Ishikawa (cell line): ENCODE results near the gene DENND5A.

Experiments used
- CEBPB ChIP-seq: IDR thresholded peaks from 2 replicates; pipeline ENCODE4 v1.6.1; 2012
- CREB1 ChIP-seq: IDR thresholded peaks from 2 replicates; pipeline ENCODE4 v1.6.1; 2012; ENCODE audit warnings: low read depth
- EGR1 ChIP-seq: IDR thresholded peaks from 2 replicates; pipeline ENCODE4 v1.6.1; 2012
- EP300 ChIP-seq: IDR thresholded peaks from 2 replicates; pipeline ENCODE4 v1.6.1; 2012; ENCODE audit warnings: borderline replicate concordance
- FOXM1 ChIP-seq: IDR thresholded peaks from 2 replicates; pipeline ENCODE4 v1.6.1; 2012; ENCODE audit warnings: low read depth, borderline replicate concordance
- MAX ChIP-seq: IDR thresholded peaks from 2 replicates; pipeline ENCODE4 v1.6.1; 2012
- NFIC ChIP-seq: IDR thresholded peaks from 2 replicates; pipeline ENCODE4 v1.6.1; 2012
- RAD21 ChIP-seq: IDR thresholded peaks from 2 replicates; pipeline ENCODE4 v1.6.1; 2012; ENCODE audit warnings: low read depth
- TAF1 ChIP-seq: IDR thresholded peaks from 2 replicates; pipeline ENCODE4 v1.6.1; 2012; ENCODE audit warnings: low read depth, mild to moderate bottlenecking
- TCF12 ChIP-seq: IDR thresholded peaks from 2 replicates; pipeline ENCODE4 v1.6.1; 2012; ENCODE audit warnings: low read depth
- TEAD4 ChIP-seq: IDR thresholded peaks from 2 replicates; pipeline ENCODE4 v1.6.1; 2012
- USF1 ChIP-seq: IDR thresholded peaks from 2 replicates; pipeline ENCODE4 v1.6.1; 2012
- YY1 ChIP-seq: IDR thresholded peaks from 2 replicates; pipeline ENCODE4 v1.6.1; 2012; ENCODE audit warnings: low read depth
- ZBTB7A ChIP-seq: IDR thresholded peaks from 2 replicates; pipeline ENCODE4 v1.6.1; 2012; ENCODE audit warnings: low read depth
- TF ChIP-seq, protein P1 (sequence below): IDR thresholded peaks from 2 replicates; pipeline ENCODE4 v1.6.1; 2012; ENCODE audit warnings: low read depth, mild to moderate bottlenecking

DENND5A gene

DNA sequence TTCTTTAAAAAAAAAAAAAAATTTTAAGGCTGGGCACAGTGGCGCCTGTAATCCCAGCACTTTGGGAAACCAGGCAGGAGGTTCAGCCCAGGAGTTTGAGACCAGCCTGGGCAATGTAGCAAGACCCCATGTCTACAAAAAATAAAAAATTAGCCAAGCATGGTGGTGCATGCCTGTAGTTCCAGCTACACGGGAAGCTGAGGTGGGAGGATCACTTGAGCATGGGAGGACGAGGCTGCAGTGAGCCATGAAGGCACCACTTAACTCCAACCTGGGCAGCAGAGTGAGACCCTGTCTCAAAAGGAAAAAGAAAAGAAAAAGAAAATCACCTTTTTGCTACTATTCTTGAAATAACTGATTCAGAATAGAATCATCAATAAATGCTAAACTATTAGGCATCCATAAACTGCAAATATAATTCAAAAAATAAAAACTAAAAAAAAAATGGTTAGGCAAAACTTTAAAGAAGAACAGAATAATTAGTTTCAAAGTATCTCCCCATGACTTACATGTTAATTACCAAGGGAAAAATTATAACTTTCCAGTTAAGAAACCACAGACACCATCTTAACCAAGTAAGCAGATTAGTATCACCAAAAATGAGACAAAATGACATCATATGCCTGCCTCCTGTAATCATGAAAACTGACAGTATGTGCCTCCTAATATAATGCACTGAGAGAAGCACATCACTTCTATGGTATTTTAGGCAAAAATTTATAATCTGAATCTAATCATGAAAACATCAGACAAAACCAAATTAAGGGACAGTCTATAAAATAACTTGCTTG, 63.6 kb downstream of the DENND5A start:
- TF ChIP-seq ZBTB7A (no peak), CEBPB (no peak), MAX (no peak), CREB1 (no peak), TAF1 (no peak), YY1 (no peak), EGR1 (no peak), FOXM1 (no peak), TEAD4 (no peak), USF1 (no peak), EP300 (no peak), TCF12 (no peak), RAD21 (no peak), NFIC (no peak)
- TF ChIP-seq, protein P1, sequence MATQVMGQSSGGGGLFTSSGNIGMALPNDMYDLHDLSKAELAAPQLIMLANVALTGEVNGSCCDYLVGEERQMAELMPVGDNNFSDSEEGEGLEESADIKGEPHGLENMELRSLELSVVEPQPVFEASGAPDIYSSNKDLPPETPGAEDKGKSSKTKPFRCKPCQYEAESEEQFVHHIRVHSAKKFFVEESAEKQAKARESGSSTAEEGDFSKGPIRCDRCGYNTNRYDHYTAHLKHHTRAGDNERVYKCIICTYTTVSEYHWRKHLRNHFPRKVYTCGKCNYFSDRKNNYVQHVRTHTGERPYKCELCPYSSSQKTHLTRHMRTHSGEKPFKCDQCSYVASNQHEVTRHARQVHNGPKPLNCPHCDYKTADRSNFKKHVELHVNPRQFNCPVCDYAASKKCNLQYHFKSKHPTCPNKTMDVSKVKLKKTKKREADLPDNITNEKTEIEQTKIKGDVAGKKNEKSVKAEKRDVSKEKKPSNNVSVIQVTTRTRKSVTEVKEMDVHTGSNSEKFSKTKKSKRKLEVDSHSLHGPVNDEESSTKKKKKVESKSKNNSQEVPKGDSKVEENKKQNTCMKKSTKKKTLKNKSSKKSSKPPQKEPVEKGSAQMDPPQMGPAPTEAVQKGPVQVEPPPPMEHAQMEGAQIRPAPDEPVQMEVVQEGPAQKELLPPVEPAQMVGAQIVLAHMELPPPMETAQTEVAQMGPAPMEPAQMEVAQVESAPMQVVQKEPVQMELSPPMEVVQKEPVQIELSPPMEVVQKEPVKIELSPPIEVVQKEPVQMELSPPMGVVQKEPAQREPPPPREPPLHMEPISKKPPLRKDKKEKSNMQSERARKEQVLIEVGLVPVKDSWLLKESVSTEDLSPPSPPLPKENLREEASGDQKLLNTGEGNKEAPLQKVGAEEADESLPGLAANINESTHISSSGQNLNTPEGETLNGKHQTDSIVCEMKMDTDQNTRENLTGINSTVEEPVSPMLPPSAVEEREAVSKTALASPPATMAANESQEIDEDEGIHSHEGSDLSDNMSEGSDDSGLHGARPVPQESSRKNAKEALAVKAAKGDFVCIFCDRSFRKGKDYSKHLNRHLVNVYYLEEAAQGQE, result no peak

DNA sequence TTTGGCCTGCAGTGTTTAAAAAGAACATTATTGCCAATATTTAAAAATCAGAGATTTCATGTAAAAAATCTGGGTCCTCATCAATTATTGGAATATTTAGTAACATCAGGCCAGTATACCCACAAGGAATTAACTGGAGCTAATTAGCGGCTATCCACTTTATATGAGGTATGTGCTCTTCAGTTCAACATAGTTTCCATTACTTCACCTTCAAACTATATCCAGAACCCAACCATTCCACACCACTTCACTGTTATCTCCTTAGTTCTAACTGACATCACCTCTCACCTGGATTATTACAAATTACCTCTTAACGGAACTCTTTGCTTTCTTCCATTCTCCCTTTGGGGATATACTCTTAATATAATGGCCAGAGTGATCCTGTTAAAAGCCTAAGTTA, 64.7 kb downstream of the DENND5A start:
- no peak for TF ChIP-seq YY1
- TF ChIP-seq, protein P1, result no peak
- no peak for TF ChIP-seq EP300
- no peak for TF ChIP-seq NFIC
- no peak for TF ChIP-seq CEBPB
- TF ChIP-seq TAF1, result no peak
- TF ChIP-seq USF1, result no peak
- no peak for TF ChIP-seq TEAD4
- no peak for TF ChIP-seq TCF12
- TF ChIP-seq MAX, result no peak
- no peak for TF ChIP-seq RAD21
- no peak for TF ChIP-seq EGR1
- TF ChIP-seq FOXM1, result no peak

GRCh38 chr11:9193316-9193715, 71.8 kb downstream of the DENND5A start:
- no peak for TF ChIP-seq TEAD4
- no peak for TF ChIP-seq TAF1
- TF ChIP-seq CEBPB, result no peak
- no peak for TF ChIP-seq USF1
- TF ChIP-seq, protein P1, result no peak
- no peak for TF ChIP-seq RAD21
- no peak for TF ChIP-seq CREB1
- TF ChIP-seq YY1, result no peak
- no peak for TF ChIP-seq NFIC
- no peak for TF ChIP-seq TCF12
- no peak for TF ChIP-seq FOXM1
- TF ChIP-seq MAX, result no peak
- no peak for TF ChIP-seq ZBTB7A
- TF ChIP-seq EP300, result no peak
- TF ChIP-seq EGR1, result no peak
